Fibroblast of skin of left biceps (primary cell): ENCODE data around the gene INTS15.
"Not testable (repeated sequence)": the region's sequence is repeated elsewhere in the genome, so short reads cannot be mapped to it uniquely, and the experiment has no call there.

Source experiments
- DNase-seq, 2 experiments: peaks; one replicate each; pipeline ENCODE4 v3.0.0-alpha.2; 2013; ENCODE audit warnings: low read depth in 2 of 2

INTS15 gene

GRCh38 chr7:6618621-6619020, 28.8 kb downstream of the INTS15 start:
- no peak for DNase-seq

- DNase-seq: no peak
These were observed 30.1 kb downstream of the INTS15 start for GRCh38 chr7:6619961-6620360.

- DNase-seq: no peak
These were observed 31.6 kb downstream of the INTS15 start for GRCh38 chr7:6621195-6622133.

- DNase-seq: no peak
These were observed 32.4 kb downstream of the INTS15 start for GRCh38 chr7:6622134-6622710.

- DNase-seq: no peak
These were observed 33.9 kb downstream of the INTS15 start for GRCh38 chr7:6623589-6624245.

GRCh38 chr7:6624246-6624611, 34.4 kb downstream of the INTS15 start:
- DNase-seq: no peak

- DNase-seq: no peak
These were observed 38.2 kb downstream of the INTS15 start for GRCh38 chr7:6628045-6628444.

- no peak for DNase-seq
These were observed 40.4 kb downstream of the INTS15 start for GRCh38 chr7:6630007-6630849.

- DNase-seq: no peak
These were observed 41.8 kb downstream of the INTS15 start for GRCh38 chr7:6631605-6632004.

GRCh38 chr7:6634021-6634420, 44.2 kb downstream of the INTS15 start:
- DNase-seq: no peak

- DNase-seq: not testable (repeated sequence)
These were observed 45.1 kb downstream of the INTS15 start for GRCh38 chr7:6634971-6635370.

GRCh38 chr7:6636741-6637543, 47.1 kb downstream of the INTS15 start, which contains the start of gene ZNF316:
ZNF316 (plus strand) TSS chr7:6637318; CDS start chr7:6642410, 5,092 bp downstream.
- peak in 1 of 2 experiments; percentile 6 for DNase-seq

GRCh38 chr7:6637544-6638229, 47.9 kb downstream of the INTS15 start:
- DNase-seq: no peak

GRCh38 chr7:6639032-6639431, 49.2 kb downstream of the INTS15 start:
- no peak for DNase-seq

- DNase-seq: no peak
These were observed 49.8 kb downstream of the INTS15 start for GRCh38 chr7:6639627-6640026.

- no peak for DNase-seq
These were observed 50.5 kb downstream of the INTS15 start for GRCh38 chr7:6640246-6640721.

- DNase-seq: no peak
These were observed 51.6 kb downstream of the INTS15 start for GRCh38 chr7:6641305-6642035.

GRCh38 chr7:6642239-6642839, 52.5 kb downstream of the INTS15 start:
- DNase-seq: no peak
